Uterus (tissue), 4 donors: ENCODE measurements around the gene FUT3. TPM values are rescaled to one million over a fixed set of nuclear protein-coding genes. Genes with fewer than 3 reads are reported as not detected.

ENCODE experiments used
- DNase-seq, 2 donors: peaks; one replicate each; pipeline ENCODE4 v3.0.0-alpha.2; 2019 to 2020
- H3K27ac ChIP-seq, 2 donors: fragments of 200-600 bp; sonication (generic); 1 replicate in 1 of 2; 2 replicates in 1 of 2; pipeline ENCODE4 v1.5.1; 2016 to 2018
- H3K27me3 ChIP-seq, 2 donors: fragments of 200-600 bp; sonication (generic); one replicate each; pipeline ENCODE4 v1.5.1; 2018 to 2019; ENCODE audit warnings: control low read depth in 1 of 2
- H3K36me3 ChIP-seq, 2 donors: fragments of 200-600 bp; sonication (generic); one replicate each; pipeline ENCODE4 v1.5.1; 2019; ENCODE audit warnings: control low read depth in 1 of 2
- H3K4me1 ChIP-seq, 2 donors: fragments of 200-600 bp; sonication (generic); one replicate each; pipeline ENCODE4 v1.5.1; 2018 to 2019; ENCODE audit warnings: control low read depth in 1 of 2
- H3K4me3 ChIP-seq, 2 donors: fragments of 200-600 bp; sonication (generic); 1 replicate in 1 of 2; 2 replicates in 1 of 2; pipeline ENCODE4 v1.5.1; 2018 to 2019; ENCODE audit warnings: mild to moderate bottlenecking in 1 of 2
- H3K9me3 ChIP-seq, 2 donors: fragments of 200-600 bp; sonication (generic); one replicate each; pipeline ENCODE4 v1.5.1; 2019; ENCODE audit warnings: control low read depth in 1 of 2
- POLR2A ChIP-seq, 2 donors: fragments of 450-650 bp; IDR thresholded peaks; one replicate each; pipeline ENCODE4 v1.6.1; 2016; ENCODE audit warnings: antibody characterized with exemption in 2 of 2, mild to moderate bottlenecking in 1 of 2, moderate library complexity in 1 of 2
- intact Hi-C: fragments of 100-400 bp; cut with DNase I; formaldehyde crosslinking; loops from one replicate; pipeline ENCODE4 v1.15.1; 2023; ENCODE audit warnings: low total_unique reads
- total RNA-seq, 4 donors: library from RNA; depleted of rRNA in 3 of 4; stranded (reverse); fragments of >200 nt in 3 of 4; gene quantifications; one replicate each; pipeline versions ENCODE4 v1.1.0 to v1.2.4, GENCODE V29; 2014 to 2023
- TF ChIP-seq, protein P1 (sequence below), 4 experiments: fragments of 200-600 bp in 2 of 4; fragments of 450-650 bp in 2 of 4; sonication (generic) in 2 of 4; IDR thresholded peaks; one replicate each; pipeline ENCODE4 v1.5.1; 2016 to 2019; ENCODE audit warnings: antibody characterized with exemption in 4 of 4, mild to moderate bottlenecking in 2 of 4, moderate library complexity in 1 of 4
- donor health status: DM: yes; HTN: yes; CAD: no.

FUT3 gene
- total RNA-seq, 4 donors from 2014 or later = 0.29 TPM; not detected in 3

DNA sequence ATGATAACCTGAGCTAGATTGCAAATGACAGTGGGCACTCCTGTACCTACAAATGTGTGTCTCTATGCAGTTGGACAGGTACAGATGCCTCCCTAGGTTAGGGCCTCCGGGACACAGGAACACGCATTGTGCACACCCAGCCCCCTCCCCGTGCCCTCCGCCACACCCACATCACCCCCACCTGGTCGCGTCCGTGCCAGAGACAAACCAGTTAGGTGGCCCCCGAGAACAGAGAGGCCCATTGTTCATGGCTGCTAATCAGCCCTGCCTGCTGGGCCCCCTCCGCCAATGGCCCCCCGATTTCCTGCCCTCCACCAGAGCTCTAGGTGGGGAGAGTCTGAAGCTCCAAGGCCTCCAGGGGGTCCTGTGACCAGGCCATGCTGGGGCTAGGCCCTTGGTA, 32.7 kb downstream of the FUT3 start:
- Histone ChIP-seq H3K4me1 (no peaks in the 10 kb centered on the region), H3K9me3 (no peaks in the 10 kb centered on the region), H3K4me3 (no peak overlapping the region), H3K27me3 (no peaks in the 10 kb centered on the region), H3K36me3 (no peaks in the 10 kb centered on the region), H3K27ac (no peak overlapping the region)
- no peak for TF ChIP-seq POLR2A (IDR thresholded peaks at IDR 0.05)
- TF ChIP-seq, protein P1, sequence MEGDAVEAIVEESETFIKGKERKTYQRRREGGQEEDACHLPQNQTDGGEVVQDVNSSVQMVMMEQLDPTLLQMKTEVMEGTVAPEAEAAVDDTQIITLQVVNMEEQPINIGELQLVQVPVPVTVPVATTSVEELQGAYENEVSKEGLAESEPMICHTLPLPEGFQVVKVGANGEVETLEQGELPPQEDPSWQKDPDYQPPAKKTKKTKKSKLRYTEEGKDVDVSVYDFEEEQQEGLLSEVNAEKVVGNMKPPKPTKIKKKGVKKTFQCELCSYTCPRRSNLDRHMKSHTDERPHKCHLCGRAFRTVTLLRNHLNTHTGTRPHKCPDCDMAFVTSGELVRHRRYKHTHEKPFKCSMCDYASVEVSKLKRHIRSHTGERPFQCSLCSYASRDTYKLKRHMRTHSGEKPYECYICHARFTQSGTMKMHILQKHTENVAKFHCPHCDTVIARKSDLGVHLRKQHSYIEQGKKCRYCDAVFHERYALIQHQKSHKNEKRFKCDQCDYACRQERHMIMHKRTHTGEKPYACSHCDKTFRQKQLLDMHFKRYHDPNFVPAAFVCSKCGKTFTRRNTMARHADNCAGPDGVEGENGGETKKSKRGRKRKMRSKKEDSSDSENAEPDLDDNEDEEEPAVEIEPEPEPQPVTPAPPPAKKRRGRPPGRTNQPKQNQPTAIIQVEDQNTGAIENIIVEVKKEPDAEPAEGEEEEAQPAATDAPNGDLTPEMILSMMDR (IDR thresholded peaks at IDR 0.05) = no peak
- intact Hi-C loops = no loop called here
- no peak for DNase-seq

DNA sequence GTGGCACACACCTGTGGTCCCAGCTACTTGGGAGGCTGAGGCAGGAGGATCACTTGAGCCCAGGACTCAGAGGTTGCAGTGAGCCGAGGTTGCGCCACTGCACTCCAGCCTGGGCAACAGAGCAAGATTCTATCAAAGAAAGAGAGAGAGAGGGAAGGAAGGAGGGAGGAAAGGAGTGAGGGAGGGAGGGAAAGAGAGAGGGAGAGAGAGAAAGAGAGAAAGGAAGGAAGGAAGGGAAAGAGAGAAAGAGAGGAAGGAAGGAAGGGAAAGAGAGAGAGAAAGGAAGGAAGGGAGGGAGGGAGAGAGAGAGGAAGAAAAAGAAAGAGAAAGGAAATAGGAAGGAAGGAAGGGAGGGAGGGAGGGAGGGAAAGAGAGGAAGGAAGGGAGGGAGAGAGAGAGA, 34.0 kb downstream of the FUT3 start:
- no peaks in the 10 kb centered on the region for H3K4me1 ChIP-seq
- intact Hi-C loops = no loop called here
- no peaks in the 10 kb centered on the region for H3K36me3 ChIP-seq
- H3K27me3 ChIP-seq = no peaks in the 10 kb centered on the region
- TF ChIP-seq, protein P1 (IDR thresholded peaks at IDR 0.05) = no peak
- no peak for TF ChIP-seq POLR2A (IDR thresholded peaks at IDR 0.05)
- no peak overlapping the region for H3K4me3 ChIP-seq
- no peaks in the 10 kb centered on the region for H3K9me3 ChIP-seq
- H3K27ac ChIP-seq = no peak overlapping the region
- no peak for DNase-seq

DNA sequence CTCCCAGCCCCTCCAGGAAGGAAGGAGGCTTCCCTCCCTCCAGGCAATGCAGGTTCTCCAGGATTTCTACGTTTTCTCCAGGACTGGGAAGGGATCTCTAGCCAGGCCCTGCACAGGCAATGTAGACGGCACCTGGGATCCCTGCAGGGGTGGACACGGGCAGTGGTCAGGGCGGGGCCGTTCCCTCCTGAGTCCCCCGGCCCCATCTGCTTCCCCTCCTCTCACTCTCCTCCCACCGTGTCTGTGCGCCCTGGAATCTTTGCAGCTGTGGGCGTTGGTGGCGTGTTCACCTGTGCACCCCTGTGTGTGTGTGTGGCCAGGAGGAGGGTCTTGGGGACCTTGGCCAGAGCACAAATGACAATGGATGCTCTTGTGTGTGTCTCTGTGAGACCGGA, 36.4 kb downstream of the FUT3 start:
- no peak overlapping the region for H3K27ac ChIP-seq
- intact Hi-C loops = no loop called here

DNA sequence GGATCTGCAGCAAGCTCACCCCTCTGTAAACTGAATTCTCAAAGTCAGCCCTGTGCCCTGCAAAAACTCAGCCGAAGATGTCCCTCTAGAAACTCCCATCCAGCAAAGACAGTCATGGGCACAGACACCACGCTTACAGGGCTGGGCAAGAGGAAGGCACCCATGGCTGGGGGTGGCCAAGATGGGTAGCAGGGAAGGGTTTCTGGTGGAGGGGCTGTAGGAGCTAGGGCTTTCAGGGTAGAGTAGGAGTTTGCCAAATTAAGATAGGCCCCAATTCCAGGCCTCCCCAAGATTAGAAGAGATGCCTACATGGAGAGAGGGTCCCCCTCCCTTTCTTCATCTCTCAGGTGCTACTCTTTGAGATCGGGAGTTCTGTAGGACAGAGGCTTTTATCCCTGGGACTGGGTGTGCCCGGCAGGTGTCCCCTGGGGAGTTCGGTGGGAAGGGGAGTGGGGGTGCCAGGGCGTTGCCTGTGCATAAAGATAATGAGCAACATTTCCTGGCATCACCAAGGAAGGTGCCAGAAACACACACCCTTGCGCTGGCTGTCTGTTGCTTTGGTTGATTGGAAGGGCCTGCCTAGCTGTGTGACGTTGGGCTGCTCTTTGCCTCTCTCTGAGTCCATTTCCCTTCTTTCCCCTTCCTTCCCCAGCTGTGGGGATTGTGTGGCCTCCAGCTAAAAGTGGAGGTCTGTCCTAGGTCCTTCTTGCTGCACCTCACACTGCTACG, 37.0 kb downstream of the FUT3 start:
- Histone ChIP-seq H3K27me3 (no peaks in the 10 kb centered on the region), H3K36me3 (no peaks in the 10 kb centered on the region), H3K9me3 (no peaks in the 10 kb centered on the region), H3K4me3 (no peak overlapping the region), H3K4me1 (no peaks in the 10 kb centered on the region), H3K27ac (no peak overlapping the region)
- intact Hi-C loops = no loop called here
- no peak for TF ChIP-seq POLR2A (IDR thresholded peaks at IDR 0.05)
- TF ChIP-seq, protein P1 (IDR thresholded peaks at IDR 0.05) = no peak
- DNase-seq = no peak

More for the DNA sequence above, 36.4 kb downstream of the FUT3 start:
- Histone ChIP-seq H3K27me3 (no peaks in the 10 kb centered on the region), H3K9me3 (no peaks in the 10 kb centered on the region), H3K4me3 (no peak overlapping the region), H3K36me3 (no peaks in the 10 kb centered on the region), H3K4me1 (no peaks in the 10 kb centered on the region)
- TF ChIP-seq POLR2A (IDR thresholded peaks at IDR 0.05) = no peak
- TF ChIP-seq, protein P1 (IDR thresholded peaks at IDR 0.05) = no peak
- no peak for DNase-seq

DNA sequence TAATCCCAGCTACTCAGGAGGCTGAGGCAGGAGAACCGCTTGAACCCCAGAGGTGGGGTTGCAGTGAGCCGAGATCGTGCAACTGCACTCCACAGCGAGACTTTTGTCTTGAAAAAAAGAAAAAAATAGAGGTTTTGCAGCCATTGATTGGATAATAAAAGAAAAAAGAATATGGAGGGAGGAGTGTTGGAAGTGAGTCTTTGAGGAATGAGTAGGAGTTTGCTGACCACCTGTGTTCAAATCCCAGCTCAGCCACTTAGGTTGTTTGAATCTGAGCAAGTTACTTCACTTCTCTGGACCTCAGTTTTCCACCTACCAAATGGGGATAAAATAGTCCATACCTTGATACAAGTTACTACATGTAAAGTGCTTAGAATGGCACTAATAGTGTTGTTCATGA, 40.1 kb downstream of the FUT3 start:
- TF ChIP-seq, protein P1 (IDR thresholded peaks at IDR 0.05) = no peak
- TF ChIP-seq POLR2A (IDR thresholded peaks at IDR 0.05) = no peak
- no peaks in the 10 kb centered on the region for H3K27me3 ChIP-seq
- no peaks in the 10 kb centered on the region for H3K4me1 ChIP-seq
- H3K4me3 ChIP-seq = no peak overlapping the region
- H3K27ac ChIP-seq = no peak overlapping the region
- no peaks in the 10 kb centered on the region for H3K36me3 ChIP-seq
- no peaks in the 10 kb centered on the region for H3K9me3 ChIP-seq
- DNase-seq = no peak
- intact Hi-C loops = no loop called here
